ENCODE results near the gene BATF2.
"Not testable (repeated sequence)": the region's sequence is repeated elsewhere in the genome, so short reads cannot be mapped to it uniquely, and the experiment has no call there.

Gene BATF2

GRCh38 chr11:65013130-65013887 lies 16.5 kb upstream of the BATF2 start:
- DNase-seq = peak; percentile 90

- no peak for DNase-seq
These were observed 12.1 kb upstream of the BATF2 start for GRCh38 chr11:65008873-65009272.

GRCh38 chr11:65008016-65008415 lies 11.2 kb upstream of the BATF2 start:
- no peak for DNase-seq

GRCh38 chr11:65003968-65004367 lies 7.2 kb upstream of the BATF2 start:
- not testable (repeated sequence) for DNase-seq

- no peak for DNase-seq
These were observed 6.5 kb upstream of the BATF2 start for GRCh38 chr11:65003282-65003681.

DNA sequence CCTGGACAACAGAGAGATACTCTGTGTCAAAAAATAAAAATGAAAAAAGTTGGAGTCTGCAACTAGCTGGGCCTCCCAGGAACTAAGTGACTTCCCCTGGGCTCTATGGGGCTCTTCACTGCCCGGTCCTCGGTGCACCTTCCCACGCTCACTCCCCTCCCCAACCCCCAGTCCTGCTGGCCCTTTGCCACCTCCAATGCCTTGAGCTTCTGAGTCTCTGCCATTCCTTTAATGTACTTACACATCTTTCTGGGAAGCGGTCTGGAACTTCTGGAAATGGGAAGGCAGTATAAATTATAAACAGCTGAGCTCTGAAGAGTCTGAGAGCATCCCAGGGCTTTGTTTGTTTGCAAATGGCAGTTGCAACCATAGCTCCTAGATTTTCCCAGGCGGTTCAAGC lies 5.9 kb upstream of the BATF2 start:
- DNase-seq = no peak

DNA sequence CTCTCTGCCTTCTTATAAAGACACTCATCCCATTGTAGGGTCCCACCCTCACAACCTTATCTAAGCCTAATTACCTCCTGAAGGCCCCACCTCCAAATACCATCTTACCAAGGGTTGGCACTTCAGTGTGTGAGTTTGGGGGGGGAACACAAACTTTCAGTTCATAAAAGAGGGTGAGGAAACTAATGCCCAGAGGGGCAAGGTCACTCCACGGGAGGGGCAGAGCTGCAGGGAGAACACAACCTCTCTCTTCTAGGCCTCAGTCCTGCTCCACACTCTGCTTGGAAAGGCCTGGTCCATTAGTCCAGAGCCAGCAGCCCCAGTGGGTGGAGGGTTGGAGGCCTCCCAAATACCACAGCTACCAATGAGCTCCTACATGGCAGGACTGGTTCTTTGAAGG lies 2.7 kb upstream of the BATF2 start:
- no peak for DNase-seq

DNA sequence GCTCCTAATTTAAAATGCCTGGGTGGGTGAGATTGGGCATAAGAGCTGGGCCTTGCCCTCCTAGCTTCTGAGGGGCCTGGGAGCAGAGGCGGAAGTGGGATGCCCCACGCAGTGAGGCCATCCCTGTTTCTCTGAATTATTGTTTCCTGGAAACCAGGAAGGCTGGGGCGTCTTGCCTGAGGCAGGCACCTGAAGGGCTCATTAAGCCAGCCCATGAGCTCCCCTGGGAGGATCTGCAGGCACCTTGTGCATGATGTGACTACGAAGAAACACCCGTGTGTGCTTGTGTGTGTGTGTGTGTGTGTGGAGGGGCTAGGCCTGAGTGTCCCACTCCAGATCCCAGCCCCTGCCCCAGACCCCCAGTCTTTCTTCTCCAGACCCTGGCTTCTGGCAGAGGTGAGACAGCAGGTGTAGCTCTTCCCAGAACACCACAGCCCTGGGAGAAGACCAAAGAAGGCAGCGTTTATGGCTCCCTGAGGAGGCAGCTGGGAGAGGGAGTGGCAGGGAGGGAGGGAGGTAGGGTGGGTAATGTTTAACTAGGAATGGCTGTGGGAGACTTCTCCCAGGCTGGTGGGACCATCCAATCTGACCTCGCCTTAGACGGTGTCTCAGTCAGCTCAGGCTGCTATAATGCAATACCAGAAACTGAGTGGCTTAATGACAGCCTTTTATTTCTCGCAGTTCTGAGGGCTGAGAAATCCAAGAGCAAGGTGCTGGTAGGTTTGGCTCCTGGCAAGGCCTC lies 2.1 kb upstream of the BATF2 start:
- DNase-seq = no peak

GRCh38 chr11:64998141-64998540 lies 1.4 kb upstream of the BATF2 start:
- no peak for DNase-seq

DNA sequence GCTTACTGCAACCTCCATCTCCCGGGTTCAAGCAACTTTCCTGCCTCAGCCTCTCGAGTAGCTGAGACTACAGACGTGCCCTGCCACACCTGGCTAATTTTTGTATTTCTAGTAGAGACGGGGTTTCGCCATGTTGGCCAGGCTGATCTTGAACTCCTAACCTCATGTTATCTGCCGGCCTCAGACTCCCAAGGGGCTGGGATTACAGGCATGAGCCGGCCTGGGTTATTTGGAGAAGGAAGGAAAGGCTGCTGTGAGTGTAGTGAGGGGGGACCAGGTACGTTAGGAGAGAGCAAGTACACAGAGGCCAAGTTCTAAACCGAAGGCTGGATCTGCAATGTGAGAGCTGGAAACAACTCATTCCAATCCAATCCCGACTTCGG lies 453 bp downstream of the BATF2 start:
- DNase-seq = no peak

DNA sequence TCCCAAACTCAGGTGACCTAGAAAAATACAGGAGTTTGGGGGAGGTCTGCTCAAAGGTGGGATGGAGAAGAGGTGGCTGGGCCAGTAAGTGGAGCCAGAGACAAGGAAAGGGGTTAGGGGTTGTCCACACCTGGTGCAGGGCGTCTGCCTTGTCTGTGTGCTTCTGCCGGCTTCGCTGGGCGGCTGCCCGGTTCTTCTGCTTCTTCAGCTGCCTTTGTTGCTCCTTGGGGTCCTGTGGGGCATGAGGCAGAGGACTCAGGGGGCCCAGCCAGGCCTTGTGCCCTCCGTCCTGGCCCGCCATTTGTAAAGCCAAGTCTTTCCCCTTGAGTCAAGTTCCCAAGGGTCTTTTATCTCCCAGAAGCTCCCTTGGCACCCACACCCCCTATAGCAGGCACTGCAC lies 2.5 kb downstream of the BATF2 start:
- no peak for DNase-seq

DNA sequence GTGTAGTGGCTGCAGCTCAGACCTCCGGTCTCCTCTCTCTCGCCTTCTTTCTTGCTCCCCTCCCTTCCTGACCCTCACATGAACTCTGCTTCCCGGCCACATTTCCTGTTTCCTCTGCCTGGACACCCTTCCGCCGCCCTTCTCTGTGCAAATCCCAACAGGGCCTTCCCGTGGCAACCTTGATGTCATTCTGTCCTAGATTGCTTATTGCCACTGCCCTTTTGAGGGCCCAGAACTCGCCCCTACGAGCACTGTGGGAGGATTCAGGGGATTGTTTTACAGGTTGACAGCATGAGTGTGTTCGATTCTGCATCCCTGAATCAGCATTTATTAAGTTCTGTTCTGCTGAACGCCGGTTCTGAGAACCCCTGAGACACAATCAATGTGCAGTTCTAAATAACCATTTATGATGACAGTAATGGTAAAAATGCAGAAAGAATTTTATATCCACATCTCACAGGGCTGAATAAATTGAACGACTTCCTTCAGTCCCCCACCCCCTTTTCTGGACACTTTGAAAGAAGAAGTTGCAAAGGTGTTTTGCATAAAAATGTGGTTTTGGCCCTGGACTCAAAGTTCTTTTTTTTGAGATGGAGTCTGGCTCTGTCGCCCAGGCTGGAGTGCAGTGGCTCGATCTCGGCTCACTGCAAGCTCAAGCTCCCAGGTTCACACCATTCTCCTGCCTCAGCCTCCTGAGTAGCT lies 6.4 kb downstream of the BATF2 start:
- no peak for DNase-seq

DNA sequence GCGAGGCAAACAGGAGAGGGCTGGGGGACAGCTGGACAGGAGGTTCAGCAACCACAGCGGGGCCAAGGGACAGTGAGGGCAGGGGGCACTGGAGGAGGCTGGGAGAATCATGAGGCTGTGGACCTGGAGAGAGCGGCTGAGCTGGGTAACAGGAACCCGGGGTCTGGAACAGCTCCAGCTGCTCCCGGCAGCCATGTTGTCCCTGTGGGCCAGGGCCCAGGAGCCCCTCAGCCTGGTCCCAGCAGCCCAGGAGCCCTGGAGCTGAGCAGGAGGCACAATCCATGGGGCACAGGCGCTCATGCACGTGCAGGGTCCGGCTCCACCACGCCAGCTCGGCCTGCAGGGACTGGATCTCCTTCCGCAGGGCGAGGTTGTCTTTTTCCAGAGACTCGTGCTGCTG lies 7.4 kb downstream of the BATF2 start:
- no peak for DNase-seq

DNA sequence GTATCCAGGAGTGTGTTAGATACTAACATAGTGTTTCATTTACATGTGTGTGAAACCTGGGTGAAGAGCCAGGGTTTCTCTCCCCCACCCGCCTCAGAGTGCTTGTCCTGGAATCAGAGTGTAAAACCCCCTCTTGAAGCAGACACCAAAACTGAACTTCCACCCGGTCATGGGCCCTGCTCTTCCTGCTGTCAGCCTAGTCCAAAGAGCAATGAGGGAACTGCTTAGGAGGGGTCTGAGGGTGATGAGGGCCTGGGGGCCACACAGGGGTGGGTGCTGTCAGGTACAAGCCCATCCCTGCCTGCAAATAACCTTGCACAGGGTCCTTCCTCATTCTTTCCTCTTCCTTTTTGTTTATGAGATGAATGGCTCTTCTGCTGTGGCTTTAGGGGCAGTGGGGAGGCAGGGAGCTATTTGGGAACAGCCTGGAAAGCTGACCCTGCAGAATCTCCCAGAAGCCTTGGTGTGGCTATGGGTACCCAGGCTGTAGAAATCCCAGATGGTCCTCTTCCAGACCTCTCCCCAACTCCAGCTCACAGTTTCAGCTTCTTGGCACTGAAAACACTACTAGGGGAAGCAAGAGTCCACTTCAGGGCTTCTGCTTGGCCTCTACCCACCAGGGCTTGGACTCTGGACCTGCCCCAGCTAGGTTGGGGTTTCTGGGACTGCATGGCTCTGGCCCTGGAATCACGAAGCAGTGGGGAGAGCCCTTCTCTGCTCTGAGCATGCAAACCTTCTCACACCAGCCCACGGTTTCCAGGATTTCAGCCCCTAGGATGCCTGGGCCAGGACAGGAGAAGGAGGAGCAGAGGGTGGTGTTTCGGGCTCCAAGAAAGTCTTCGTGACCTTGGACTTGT lies 8.5 kb downstream of the BATF2 start:
- DNase-seq = no peak

- not testable (repeated sequence) for DNase-seq
These were observed 13.4 kb downstream of the BATF2 start for GRCh38 chr11:64983339-64983738.

- DNase-seq = no peak
These were observed 20.1 kb downstream of the BATF2 start for GRCh38 chr11:64976651-64977050.

DNA sequence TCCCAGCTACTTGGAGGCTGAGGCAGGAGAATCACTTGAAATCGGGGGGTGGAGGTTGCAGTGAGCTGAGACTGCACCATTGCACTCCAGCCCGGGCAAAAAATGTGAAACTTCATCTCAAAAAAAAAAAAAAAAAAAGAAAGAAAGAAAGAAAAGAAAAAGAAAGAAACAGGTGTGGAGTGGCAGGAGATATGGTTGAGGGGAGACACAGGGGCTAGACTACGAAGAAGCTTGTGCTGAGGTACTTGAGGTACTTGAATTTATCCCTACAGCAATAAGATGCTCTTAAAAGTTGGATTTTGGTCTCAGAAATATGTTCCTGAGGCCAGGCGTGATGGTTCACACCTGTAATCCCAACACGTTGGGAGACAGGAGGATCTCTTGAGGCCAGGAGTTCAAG lies 22.6 kb downstream of the BATF2 start:
- no peak for DNase-seq

GRCh38 chr11:64971421-64972233 lies 25.1 kb downstream of the BATF2 start, which contains the start of gene MAJIN:
TSS of gene MAJIN (minus strand) at chr11:64972108. CDS start at chr11:64959405, 12,703 bp downstream.
- DNase-seq = no peak

GRCh38 chr11:64970731-64971151 lies 26.0 kb downstream of the BATF2 start:
- no peak for DNase-seq

- no peak for DNase-seq
These were observed 27.6 kb downstream of the BATF2 start for GRCh38 chr11:64969209-64969608.

- no peak for DNase-seq
These were observed 29.4 kb downstream of the BATF2 start for GRCh38 chr11:64967375-64967774.

DNA sequence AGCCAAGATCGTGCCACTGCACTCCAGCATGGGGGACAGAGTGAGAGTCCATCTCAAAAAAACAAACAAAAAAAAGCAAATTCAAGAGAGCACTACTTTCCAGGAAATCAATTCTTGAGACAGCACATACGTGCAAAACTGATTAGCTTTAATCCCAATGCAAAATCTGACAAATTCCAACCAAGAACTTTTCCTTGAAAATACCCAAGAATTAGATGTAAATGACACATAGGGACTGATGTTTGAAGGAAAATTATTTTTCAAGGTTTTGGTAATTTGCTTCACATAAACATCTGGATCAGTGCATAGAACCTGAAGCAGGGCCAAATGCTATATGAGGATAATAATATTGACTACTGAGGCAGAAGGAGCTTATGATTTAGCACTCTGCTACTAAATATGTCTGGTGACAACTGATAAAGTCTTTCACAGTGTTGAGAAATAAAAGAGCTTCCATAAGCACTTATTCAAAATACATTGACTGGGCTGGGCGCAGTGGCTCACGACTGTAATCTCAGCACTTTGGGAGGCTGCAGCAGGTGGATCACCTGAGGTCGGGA lies 33.6 kb downstream of the BATF2 start:
- no peak for DNase-seq
